Aorta (tissue), 5 donors: ENCODE results near the gene CPNE2. TPM values are rescaled to one million over a fixed set of nuclear protein-coding genes. Genes with fewer than 3 reads are reported as not detected.
"Not testable (repeated sequence)": the region's sequence is repeated elsewhere in the genome, so short reads cannot be mapped to it uniquely, and the experiment has no call there.

Experiments used
- ATAC-seq: fragments of 200-7000 bp; cut with Tn5 transposase; one replicate; pipeline ENCODE4 v1.9.1; 2022; ENCODE audit warnings: moderate library complexity; ENCODE audit not compliant: low FRiP score
- DNase-seq, 2 donors: peaks; one replicate each; pipeline ENCODE4 v3.0.0-alpha.2; 2020
- H3K27ac ChIP-seq, 2 donors: one replicate each; pipeline ENCODE4 v1.5.1; 2013; ENCODE audit warnings: low read length in 2 of 2, mild to moderate bottlenecking in 2 of 2, moderate library complexity in 2 of 2, control low read depth in 1 of 2, inconsistent platforms in 1 of 2, low read depth in 1 of 2
- H3K27me3 ChIP-seq, 2 donors: one replicate each; pipeline ENCODE4 v1.6.1; 2013; ENCODE audit warnings: control low read depth in 1 of 2, low read length in 1 of 2, mild to moderate bottlenecking in 1 of 2, moderate library complexity in 1 of 2; ENCODE audit not compliant: insufficient read depth in 2 of 2, control insufficient read depth in 1 of 2
- H3K36me3 ChIP-seq, 2 donors: one replicate each; pipeline ENCODE4 v1.6.1; 2013; ENCODE audit warnings: control low read depth in 1 of 2, low read length in 1 of 2, mild to moderate bottlenecking in 1 of 2; ENCODE audit not compliant: insufficient read depth in 2 of 2, control insufficient read depth in 1 of 2
- H3K4me1 ChIP-seq, 2 donors: one replicate each; pipeline ENCODE4 v1.6.1; 2013; ENCODE audit warnings: low read length in 2 of 2, control low read depth in 1 of 2, mild to moderate bottlenecking in 1 of 2, moderate library complexity in 1 of 2; ENCODE audit not compliant: insufficient read depth in 2 of 2, control insufficient read depth in 1 of 2
- H3K4me3 ChIP-seq, 2 donors: one replicate each; pipeline ENCODE4 v1.5.1; 2013; ENCODE audit warnings: low read length in 2 of 2, control low read depth in 1 of 2, mild to moderate bottlenecking in 1 of 2
- H3K9me3 ChIP-seq: one replicate; pipeline ENCODE4 v1.6.1; 2013; ENCODE audit warnings: mild to moderate bottlenecking, low read length; ENCODE audit not compliant: control insufficient read depth
- WGBS, 2 donors: extraction: QIAGEN DNeasy Blood & Tissue Kit; methylation state at CpG; one replicate each; pipeline ENCODE4 v1.1.7; 2013; 5-methylcytosine and 5-hydroxymethylcytosine counted together
- intact Hi-C, 2 donors: fragments of 100-400 bp; cut with DNase I; formaldehyde crosslinking; loops; one replicate each; pipeline versions ENCODE4 v1.14.2 to v1.15.0; 2022
- polyA plus RNA-seq, 2 donors: library from polyadenylated mRNA; stranded (reverse); fragments of 200-250 nt; gene quantifications; one replicate each; pipeline ENCODE4 v1.2.3, GENCODE V29; 2013
- total RNA-seq, 2 donors: library from RNA; stranded (reverse); fragmentation: NEBNext Ultra II Directional; extraction: Animal tissue kit (Norgen Biotek cat#: 25700); gene quantifications; one replicate each; pipeline ENCODE4 v1.2.1, GENCODE V29; 2021
- donor health status: healthy with polysubstance abuse.
- donor health status: Bipolar disorder and iron deficiency.
- donor health status: DM: no; HTN: no; CAD: no.
- donor health status: DM: no; HTN: no; CAD: no.
- donor health status: DM: yes; HTN: yes; CAD: no.

CPNE2 gene
- total and polyA plus RNA-seq, 4 donors, result 19.0 to 37.1 (median 25.4) TPM

DNA sequence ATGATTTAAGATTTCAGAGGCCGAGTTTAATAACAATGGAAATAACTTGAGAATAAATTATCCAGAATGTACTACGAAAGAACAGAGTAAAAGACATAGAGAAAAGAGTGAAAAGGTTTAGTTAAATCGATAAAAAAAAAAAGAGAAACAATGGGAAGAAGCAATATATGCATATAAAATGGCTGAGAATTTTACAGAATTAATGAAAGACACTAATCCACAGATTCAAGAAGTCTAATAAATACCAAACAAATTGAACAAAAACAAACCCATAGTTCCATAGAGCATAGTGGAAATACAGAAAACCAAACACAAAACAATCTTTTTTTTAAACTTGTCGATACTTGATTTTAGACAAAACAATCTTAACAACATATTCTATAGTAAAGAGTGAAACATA, 91.7 kb downstream of the CPNE2 start:
- H3K4me3 ChIP-seq, result no peak overlapping the region
- H3K27me3 ChIP-seq, result no peaks in the 10 kb centered on the region
- no peak overlapping the region for H3K27ac ChIP-seq
- no peaks in the 10 kb centered on the region for H3K9me3 ChIP-seq
- WGBS, 2 donors, result 96% methylated on average over 4 of the region's 4 CpGs
- intact Hi-C loops, result no loop called here
- DNase-seq, result no peak
- H3K4me1 ChIP-seq, result peaks cover 0 to 3% of the 10 kb centered on the region in 2 donors
- no peak for ATAC-seq
- no peaks in the 10 kb centered on the region for H3K36me3 ChIP-seq

- Histone ChIP-seq H3K27ac (peak overlapping the region in 1 of 2 donors; percentile 53), H3K4me3 (peak overlapping the region; percentile 30 to 88), H3K36me3 (no peaks in the 10 kb centered on the region), H3K27me3 (no peaks in the 10 kb centered on the region), H3K4me1 (peaks cover 0 to 3% of the 10 kb centered on the region in 2 donors), H3K9me3 (no peaks in the 10 kb centered on the region)
- intact Hi-C loops, result loop anchor here (5.0 kb wide), 4 partner anchors 57 to 253 kb away; partner anchors contain the start of gene HERPUD1 (in 1 of the 2)
- no peak for DNase-seq
- ATAC-seq, result no peak
- WGBS, 2 donors, result 23 to 24% methylated on average over 15 of the region's 15 CpGs
These were observed 92.6 kb downstream of the CPNE2 start for GRCh38 chr16:57184887-57185445.

DNA sequence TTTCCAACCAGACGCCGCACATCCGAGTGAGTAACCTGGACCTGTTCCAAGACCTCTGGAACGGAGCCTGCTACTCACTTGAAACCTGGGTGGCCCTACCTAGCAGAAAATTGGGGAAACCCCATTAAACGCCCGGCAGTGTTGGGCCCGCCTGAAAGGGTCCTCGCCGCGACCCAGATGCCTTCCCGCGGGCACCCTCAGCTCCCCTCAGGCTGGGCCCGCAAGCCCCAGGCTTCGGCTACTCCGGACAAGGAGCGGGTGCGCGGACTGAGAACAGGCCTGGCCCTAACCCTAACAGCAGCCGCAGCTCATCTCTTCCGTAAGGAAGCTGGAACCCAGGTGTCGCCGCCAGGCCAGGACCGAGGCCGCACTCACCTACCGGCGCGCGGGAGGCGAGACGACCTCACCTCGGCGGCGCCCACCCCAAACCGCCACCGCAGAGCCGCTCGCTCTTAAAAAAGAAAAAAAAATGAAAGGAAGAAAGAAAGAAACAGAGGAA, 93.1 kb downstream of the CPNE2 start:
- ATAC-seq (peak; percentile 45), DNase-seq (peak; percentile 68 to 82)
- intact Hi-C loops, result loop anchor here (5.0 kb wide), 4 partner anchors 57 to 253 kb away; partner anchors contain the start of gene HERPUD1 (in 1 of the 2)
- WGBS, 2 donors, result 0% methylated on average over 37 of the region's 37 CpGs
- Histone ChIP-seq H3K4me3 (peak overlapping the region; percentile 30 to 88), H3K9me3 (no peaks in the 10 kb centered on the region), H3K4me1 (peaks cover 0 to 5% of the 10 kb centered on the region in 2 donors), H3K27ac (peak overlapping the region; percentile 53 to 79), H3K27me3 (no peaks in the 10 kb centered on the region), H3K36me3 (no peaks in the 10 kb centered on the region)

DNA sequence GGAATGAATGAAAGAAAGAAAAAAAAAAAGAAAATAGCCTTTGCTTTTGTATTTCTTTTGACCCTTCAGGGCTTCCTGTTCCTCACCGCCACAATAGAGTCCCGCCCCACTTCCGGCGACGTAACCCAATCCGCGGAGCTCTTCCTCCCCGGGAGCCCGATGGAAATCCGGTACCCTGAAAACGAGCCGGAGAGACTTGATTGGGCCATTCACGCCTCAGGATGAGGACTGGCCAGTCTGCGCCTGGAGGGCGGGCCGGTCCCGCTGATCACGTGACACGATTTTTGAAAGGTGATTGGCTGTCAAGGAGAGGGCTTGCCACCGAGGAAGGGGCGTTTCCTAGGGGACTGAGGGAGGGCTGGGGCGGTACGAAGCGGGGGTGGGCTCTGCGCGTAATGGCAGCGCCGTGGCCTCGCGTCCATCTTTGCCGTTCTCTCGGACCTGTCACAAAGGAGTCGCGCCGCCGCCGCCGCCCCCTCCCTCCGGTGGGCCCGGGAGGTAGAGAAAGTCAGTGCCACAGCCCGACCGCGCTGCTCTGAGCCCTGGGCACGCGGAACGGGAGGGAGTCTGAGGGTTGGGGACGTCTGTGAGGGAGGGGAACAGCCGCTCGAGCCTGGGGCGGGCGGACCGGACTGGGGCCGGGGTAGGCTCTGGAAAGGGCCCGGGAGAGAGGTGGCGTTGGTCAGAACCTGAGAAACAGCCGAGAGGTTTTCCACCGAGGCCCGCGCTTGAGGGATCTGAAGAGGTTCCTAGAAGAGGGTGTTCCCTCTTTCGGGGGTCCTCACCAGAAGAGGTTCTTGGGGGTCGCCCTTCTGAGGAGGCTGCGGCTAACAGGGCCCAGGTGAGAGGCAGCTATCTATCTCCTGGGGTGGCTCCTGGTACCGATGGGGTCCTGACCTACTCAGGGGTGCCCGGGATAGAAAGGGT, 93.8 kb downstream of the CPNE2 start, which contains the start of the genes PSME3IP1 and RSPRY1:
TSS of gene PSME3IP1 (minus strand) at position 95 of the 927 bp plus-strand sequence. CDS start 12,185 bp downstream, outside the sequence.
TSS of gene RSPRY1 (plus strand) at position 385 of the 927 bp plus-strand sequence. CDS start 18,330 bp downstream, outside the sequence.
- Histone ChIP-seq H3K27ac (peak within 1 kb of the TSS; percentile 79 to 88), H3K4me1 (peaks cover under 1 to 6% of the 10 kb centered on the region in 2 donors), H3K36me3 (no peaks in the 10 kb centered on the region), H3K9me3 (no peaks in the 10 kb centered on the region), H3K27me3 (no peaks in the 10 kb centered on the region), H3K4me3 (peak within 1 kb of the TSS; percentile 58 to 88)
- ATAC-seq, result peak; percentile 99
- 0% methylated on average over 49 to 64 of the region's 64 CpGs for WGBS, 2 donors
- peak; percentile 98 to 99 for DNase-seq
- intact Hi-C loops, result loop anchor here (5.0 kb wide), 4 partner anchors 56 to 254 kb away; partner anchors contain the start of gene HERPUD1 (in 1 of the 2)

GRCh38 chr16:57186872-57187854, 94.8 kb downstream of the CPNE2 start:
- H3K9me3 ChIP-seq, result no peaks in the 10 kb centered on the region
- no peaks in the 10 kb centered on the region for H3K27me3 ChIP-seq
- intact Hi-C loops, result loop anchor here (5.0 kb wide), 4 partner anchors 55 to 255 kb away; partner anchors contain the start of gene HERPUD1 (in 1 of the 2)
- peak; percentile 24 for ATAC-seq
- 1% methylated on average over 28 of the region's 28 CpGs for WGBS, 2 donors
- no peak for DNase-seq
- no peaks in the 10 kb centered on the region for H3K36me3 ChIP-seq
- peak overlapping the region; percentile 58 to 83 for H3K4me3 ChIP-seq
- H3K27ac ChIP-seq, result peak overlapping the region; percentile 79 to 88
- peaks cover 2 to 10% of the 10 kb centered on the region in 2 donors for H3K4me1 ChIP-seq

GRCh38 chr16:57187902-57188710, 95.7 kb downstream of the CPNE2 start:
- peaks cover 2 to 10% of the 10 kb centered on the region in 2 donors for H3K4me1 ChIP-seq
- intact Hi-C loops, result loop anchor here (5.0 kb wide), 4 partner anchors 54 to 256 kb away; partner anchors contain the start of gene HERPUD1 (in 1 of the 2)
- WGBS, 2 donors, result 72 to 75% methylated on average over 17 to 18 of the region's 18 CpGs

DNA sequence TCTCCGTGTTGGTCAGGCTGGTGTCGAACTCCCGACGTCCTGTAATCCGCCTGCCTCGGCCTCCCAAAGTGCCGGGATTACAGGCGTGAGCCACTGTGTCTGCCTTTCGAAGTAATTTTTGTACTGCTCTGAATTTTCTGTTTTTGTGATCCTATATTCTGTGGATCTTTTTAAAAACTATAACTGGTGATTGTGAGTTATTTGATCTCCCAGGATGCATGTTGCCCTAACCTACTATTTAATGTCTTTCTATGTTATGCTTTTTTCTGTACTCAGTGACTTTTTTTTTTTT, 96.3 kb downstream of the CPNE2 start:
- peaks cover 2 to 10% of the 10 kb centered on the region in 2 donors for H3K4me1 ChIP-seq

More at GRCh38 chr16:57187902-57188710, 95.7 kb downstream of the CPNE2 start:
- not testable (repeated sequence) for H3K27me3 ChIP-seq, DNase-seq, H3K9me3 ChIP-seq, ATAC-seq, H3K27ac ChIP-seq, H3K36me3 ChIP-seq
- peak overlapping the region; percentile 28 to 58 for H3K4me3 ChIP-seq

More for the DNA sequence above, 96.3 kb downstream of the CPNE2 start:
- H3K9me3 ChIP-seq, result no peaks in the 10 kb centered on the region
- no peaks in the 10 kb centered on the region for H3K27me3 ChIP-seq
- no peak for DNase-seq
- intact Hi-C loops, result loop anchor here (5.0 kb wide), 4 partner anchors 54 to 256 kb away; partner anchors contain the start of gene HERPUD1 (in 1 of the 2)
- WGBS, 2 donors, result 94% methylated on average over 9 of the region's 9 CpGs
- no peak for ATAC-seq
- H3K27ac ChIP-seq, result no peak overlapping the region
- H3K4me3 ChIP-seq, result no peak overlapping the region
- no peaks in the 10 kb centered on the region for H3K36me3 ChIP-seq
